HG02970 (cell line): ENCODE data around the gene RFNG.

Source experiments
- ATAC-seq: cut with Tn5 transposase; IDR thresholded peaks from one replicate; pipeline ENCODE4 v1.9.1; 2021; ENCODE audit warnings: mild to moderate bottlenecking, moderate library complexity, moderate number of reproducible peaks; ENCODE audit not compliant: unreplicated experiment, low FRiP score

Gene RFNG

GRCh38 chr17:82017612-82018151, 33.9 kb downstream of the RFNG start:
- ATAC-seq, result no peak

GRCh38 chr17:82016875-82017459, 34.6 kb downstream of the RFNG start:
- ATAC-seq, result no peak

GRCh38 chr17:82016061-82016874, 35.3 kb downstream of the RFNG start:
- no peak for ATAC-seq

- no peak for ATAC-seq
Measured at GRCh38 chr17:82015311-82015971, 36.2 kb downstream of the RFNG start.

- no peak for ATAC-seq
Measured at GRCh38 chr17:82014971-82015310, 36.7 kb downstream of the RFNG start.

DNA sequence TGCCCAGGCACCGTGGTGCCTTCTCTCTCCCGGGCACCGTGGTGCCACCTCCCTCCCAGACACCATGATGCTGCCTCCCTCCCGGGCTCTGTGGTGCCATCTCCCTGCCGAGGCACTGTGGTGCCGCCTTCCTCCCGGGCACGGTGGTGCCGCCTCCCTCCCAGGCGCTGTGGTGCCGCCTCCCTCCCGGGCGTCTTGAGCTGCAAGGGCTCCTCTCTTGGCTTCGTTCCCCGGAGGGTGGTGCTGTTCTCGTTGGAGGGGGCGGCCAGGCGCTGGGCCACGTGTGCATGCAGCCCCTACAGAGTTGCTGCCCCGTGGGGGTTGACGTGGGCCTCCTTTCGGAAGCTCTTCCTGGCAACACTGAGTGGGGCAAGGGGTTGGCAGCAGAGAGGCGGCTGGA, 37.2 kb downstream of the RFNG start:
- ATAC-seq, result no peak

GRCh38 chr17:82013772-82014321, 37.8 kb downstream of the RFNG start:
- ATAC-seq, result no peak

- ATAC-seq, result no peak
Measured at GRCh38 chr17:82013341-82013740, 38.3 kb downstream of the RFNG start.

- no peak for ATAC-seq
Measured at GRCh38 chr17:82012640-82013295, 38.8 kb downstream of the RFNG start.

- no peak for ATAC-seq
Measured at GRCh38 chr17:82012261-82012639, 39.4 kb downstream of the RFNG start.

GRCh38 chr17:82011617-82012187, 39.9 kb downstream of the RFNG start:
- no peak for ATAC-seq

- ATAC-seq, result no peak
Measured at GRCh38 chr17:82010575-82011525, 40.8 kb downstream of the RFNG start.

DNA sequence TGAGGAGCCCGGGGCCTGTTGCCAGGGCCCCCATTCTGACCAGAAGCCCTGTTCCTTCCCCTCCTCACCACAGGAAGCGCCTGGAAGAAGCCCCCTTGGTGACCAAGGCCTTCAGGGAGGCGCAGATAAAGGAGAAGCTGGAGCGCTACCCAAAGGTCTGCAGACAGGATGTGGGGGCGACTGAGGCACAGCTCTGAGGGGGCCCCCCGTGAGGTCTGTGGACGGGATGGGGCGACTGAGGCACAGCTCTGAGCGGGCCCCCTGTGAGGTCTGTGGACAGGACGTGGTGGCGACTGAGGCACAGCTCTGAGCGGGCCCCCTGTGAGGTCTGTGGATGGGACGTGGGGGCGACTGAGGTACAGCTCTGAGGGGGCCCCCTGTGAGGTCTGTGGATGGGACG, 42.2 kb downstream of the RFNG start:
- no peak for ATAC-seq

DNA sequence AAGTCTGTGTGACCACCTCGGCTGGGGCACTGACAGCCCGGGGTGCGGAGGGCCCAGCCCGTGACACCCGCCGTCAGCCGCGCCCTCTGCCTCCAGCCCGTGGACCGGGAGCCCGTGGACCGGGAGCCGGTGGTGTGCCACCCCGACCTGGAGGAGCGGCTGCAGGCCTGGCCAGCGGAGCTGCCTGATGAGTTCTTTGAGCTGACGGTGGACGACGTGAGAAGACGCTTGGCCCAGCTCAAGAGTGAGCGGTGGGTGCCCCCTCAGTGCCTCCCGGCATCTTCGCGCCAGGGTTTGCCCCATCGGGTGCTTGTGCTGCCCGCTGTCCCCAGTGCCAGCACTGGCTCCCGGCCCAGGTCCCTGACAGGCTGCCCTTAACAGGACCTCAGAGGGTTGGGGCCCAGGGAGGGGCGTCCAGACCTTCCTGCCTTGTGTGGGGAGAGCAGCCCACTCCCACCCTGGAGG, 42.6 kb downstream of the RFNG start:
- ATAC-seq, result no peak

DNA sequence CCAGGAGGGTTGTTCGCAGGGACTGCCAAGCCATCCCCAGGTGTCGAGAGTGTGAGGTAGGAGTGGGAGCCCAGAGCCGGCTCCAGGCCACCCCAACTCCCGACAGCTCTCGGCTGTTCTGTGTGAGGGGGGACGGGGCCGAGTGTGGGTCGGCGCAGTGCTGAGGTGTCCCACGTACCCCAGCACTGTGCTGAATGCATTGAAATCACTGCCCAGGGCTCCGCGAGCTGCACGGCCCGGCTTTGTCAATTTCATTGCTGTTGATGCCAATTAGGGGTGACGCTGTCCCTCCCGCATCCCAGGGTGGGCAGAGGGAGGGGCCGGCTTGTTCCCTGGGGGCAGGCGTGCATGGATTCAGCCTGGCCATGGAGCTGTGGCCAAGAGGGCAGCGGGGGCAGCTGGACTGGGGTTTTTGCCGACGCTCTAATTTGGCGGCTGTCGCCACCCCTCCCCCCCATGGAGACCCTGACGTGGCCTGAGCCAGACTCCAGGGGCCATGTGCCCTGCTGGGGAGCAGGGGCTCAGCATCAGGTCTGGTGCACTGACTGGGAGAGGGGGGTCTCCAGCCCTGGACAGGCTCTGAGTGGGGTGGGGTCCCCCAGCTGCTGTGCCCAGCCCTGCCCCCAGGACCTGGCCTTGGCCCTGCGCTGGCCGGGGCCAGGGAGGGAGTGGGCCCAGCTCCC, 43.2 kb downstream of the RFNG start:
- no peak for ATAC-seq

DNA sequence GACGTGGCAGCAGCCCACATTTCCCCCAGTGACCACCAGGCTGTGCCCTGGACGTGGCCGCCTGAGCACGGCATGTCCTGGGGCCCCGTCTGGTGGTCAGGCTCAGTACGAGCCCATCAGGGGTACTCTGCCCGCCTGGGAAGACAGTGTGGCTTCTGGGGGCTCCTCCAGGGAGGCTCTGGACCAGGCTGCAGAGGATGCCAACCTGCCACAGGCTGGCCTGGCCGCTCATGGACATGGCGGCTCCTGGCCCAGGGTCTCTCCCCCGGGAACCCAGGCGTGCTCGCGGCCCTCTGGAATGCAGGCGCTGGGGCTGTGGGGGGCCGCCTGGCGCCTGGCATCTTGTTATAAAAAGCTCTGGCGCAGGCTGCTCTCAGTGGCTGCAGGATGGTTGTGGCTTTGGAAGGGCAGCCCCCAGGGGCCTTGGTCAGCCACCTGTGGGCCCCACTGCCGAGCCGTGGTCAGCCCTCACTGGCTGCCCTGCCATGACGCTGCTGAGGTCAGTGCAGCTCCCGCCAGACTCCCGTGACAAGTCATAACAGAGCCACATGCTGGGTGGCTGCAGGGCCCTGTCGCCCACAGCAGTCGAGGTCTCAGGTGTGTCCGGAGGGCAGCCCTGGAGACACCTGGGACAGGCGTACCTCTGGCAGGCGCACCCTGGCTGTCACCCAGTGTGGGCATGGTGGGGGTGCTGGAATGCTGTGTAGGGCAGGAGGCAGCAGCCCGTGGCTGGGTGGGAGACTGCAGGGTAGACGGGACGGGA, 43.9 kb downstream of the RFNG start:
- no peak for ATAC-seq

DNA sequence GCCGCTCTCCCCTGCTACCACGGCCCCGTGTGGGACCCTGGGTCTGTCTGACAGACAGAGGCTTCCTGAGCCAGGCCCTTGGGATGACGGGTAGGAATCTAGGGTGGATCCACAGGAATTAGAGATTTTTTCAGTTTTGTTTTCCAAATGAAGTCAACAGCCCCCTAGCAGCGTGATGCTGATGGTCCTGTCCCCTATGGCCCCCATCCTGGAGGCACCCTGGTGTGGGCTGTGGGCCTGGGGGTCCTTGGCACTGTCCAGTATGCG, 44.5 kb downstream of the RFNG start:
- no peak for ATAC-seq
